ENCODE data around the gene HARS2.
"Not testable (repeated sequence)": the region's sequence is repeated elsewhere in the genome, so short reads cannot be mapped to it uniquely, and the experiment has no call there.

Gene HARS2

GRCh38 chr5:140664359-140665119, 26.7 kb upstream of the HARS2 start, which contains the start of gene WDR55:
Gene WDR55, plus strand, starts transcription at chr5:140664904. Its CDS starts 9 bp downstream, at chr5:140664913.
- H3K4me3 ChIP-seq (ENCODE audit: low read depth, low read length): peak within 1 kb of the TSS; percentile 78
- no peak for TF ChIP-seq CTCF (IDR thresholded peaks at IDR 0.05; ENCODE audit: borderline replicate concordance, insufficient read depth, low read depth, low read length)

- H3K4me3 ChIP-seq (ENCODE audit: low read depth, low read length): not testable (repeated sequence)
Measured at GRCh38 chr5:140671035-140671434, 20.2 kb upstream of the HARS2 start.

- H3K4me3 ChIP-seq (ENCODE audit: low read depth, low read length): no peak overlapping the region
- TF ChIP-seq CTCF (IDR thresholded peaks at IDR 0.05; ENCODE audit: borderline replicate concordance, insufficient read depth, low read depth, low read length): no peak
Measured at GRCh38 chr5:140671472-140672125, 19.7 kb upstream of the HARS2 start.

GRCh38 chr5:140672455-140673186, 18.6 kb upstream of the HARS2 start:
- no peak for TF ChIP-seq CTCF (IDR thresholded peaks at IDR 0.05; ENCODE audit: borderline replicate concordance, insufficient read depth, low read depth, low read length)
- no peak overlapping the region for H3K4me3 ChIP-seq (ENCODE audit: low read depth, low read length)

- TF ChIP-seq CTCF (IDR thresholded peaks at IDR 0.05; ENCODE audit: borderline replicate concordance, insufficient read depth, low read depth, low read length): no peak
- H3K4me3 ChIP-seq (ENCODE audit: low read depth, low read length): no peak within 1 kb of the TSS
Measured at GRCh38 chr5:140673187-140673976, 17.9 kb upstream of the HARS2 start, which contains the start of gene DND1. Gene DND1, minus strand, starts transcription at chr5:140673576. Its CDS starts 34 bp downstream, at chr5:140673542.

GRCh38 chr5:140674211-140674610, 17.0 kb upstream of the HARS2 start:
- no peak for TF ChIP-seq CTCF (IDR thresholded peaks at IDR 0.05; ENCODE audit: borderline replicate concordance, insufficient read depth, low read depth, low read length)
- no peak overlapping the region for H3K4me3 ChIP-seq (ENCODE audit: low read depth, low read length)

- no peak overlapping the region for H3K4me3 ChIP-seq (ENCODE audit: low read depth, low read length)
- TF ChIP-seq CTCF (IDR thresholded peaks at IDR 0.05; ENCODE audit: borderline replicate concordance, insufficient read depth, low read depth, low read length): no peak
Measured at GRCh38 chr5:140674629-140675028, 16.6 kb upstream of the HARS2 start.
